Mammary epithelial cell (primary cell): ENCODE data around the gene EPHA2.

Experiments used
- EZH2 ChIP-seq: IDR thresholded peaks from 2 replicates; pipeline ENCODE4 v1.6.1; 2012; ENCODE audit warnings: low read length, inconsistent platforms, borderline replicate concordance
- TF ChIP-seq, protein P1 (sequence below), 2 donors: IDR thresholded peaks in 1 of 2; conservative IDR thresholded peaks in 1 of 2; 2 replicates each; pipeline ENCODE4 v1.5.1; 2011 to 2012; ENCODE audit warnings: inconsistent platforms in 2 of 2, low read length in 2 of 2, mild to moderate bottlenecking in 2 of 2, control low read depth in 1 of 2, low read depth in 1 of 2; ENCODE audit not compliant: insufficient read depth in 1 of 2; ENCODE audit errors: extremely low read depth in 1 of 2

DNA sequence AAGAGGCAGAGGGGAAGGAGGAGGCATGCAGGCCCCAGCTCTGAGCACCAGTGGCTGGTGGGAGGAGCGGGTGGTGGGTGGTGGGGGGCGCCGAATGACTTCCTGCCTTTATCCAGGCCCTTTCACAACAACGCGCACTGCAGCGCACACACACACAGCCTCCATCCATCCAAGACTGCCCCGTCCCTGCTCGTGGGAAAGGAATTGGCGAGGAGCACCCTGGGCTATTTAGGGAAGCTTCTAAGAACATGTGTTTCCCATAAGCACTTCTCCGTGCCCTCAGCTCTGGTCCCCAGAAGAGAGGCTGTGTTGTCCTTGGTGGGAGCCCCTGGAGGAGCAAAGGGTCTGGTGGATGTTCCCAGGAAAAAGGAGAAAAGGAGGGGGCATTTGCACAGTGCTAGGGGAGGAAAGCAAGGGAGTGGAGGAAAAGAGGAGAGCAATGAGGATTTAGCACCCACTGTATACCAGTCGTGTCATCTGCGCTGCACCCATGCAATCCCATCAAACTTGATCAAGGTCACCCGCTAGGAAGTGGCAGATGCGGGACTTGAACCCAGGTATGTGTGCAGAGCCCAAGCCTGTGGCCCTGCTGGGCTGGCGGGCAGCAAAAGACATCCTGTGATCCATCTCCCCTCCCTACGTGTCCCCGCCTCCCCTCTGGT is 28.1 kb downstream of the EPHA2 start:
- TF ChIP-seq, protein P1, sequence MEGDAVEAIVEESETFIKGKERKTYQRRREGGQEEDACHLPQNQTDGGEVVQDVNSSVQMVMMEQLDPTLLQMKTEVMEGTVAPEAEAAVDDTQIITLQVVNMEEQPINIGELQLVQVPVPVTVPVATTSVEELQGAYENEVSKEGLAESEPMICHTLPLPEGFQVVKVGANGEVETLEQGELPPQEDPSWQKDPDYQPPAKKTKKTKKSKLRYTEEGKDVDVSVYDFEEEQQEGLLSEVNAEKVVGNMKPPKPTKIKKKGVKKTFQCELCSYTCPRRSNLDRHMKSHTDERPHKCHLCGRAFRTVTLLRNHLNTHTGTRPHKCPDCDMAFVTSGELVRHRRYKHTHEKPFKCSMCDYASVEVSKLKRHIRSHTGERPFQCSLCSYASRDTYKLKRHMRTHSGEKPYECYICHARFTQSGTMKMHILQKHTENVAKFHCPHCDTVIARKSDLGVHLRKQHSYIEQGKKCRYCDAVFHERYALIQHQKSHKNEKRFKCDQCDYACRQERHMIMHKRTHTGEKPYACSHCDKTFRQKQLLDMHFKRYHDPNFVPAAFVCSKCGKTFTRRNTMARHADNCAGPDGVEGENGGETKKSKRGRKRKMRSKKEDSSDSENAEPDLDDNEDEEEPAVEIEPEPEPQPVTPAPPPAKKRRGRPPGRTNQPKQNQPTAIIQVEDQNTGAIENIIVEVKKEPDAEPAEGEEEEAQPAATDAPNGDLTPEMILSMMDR (conservative IDR thresholded peaks at IDR 0.05 in 1 of 2, IDR thresholded peaks at IDR 0.05 in 1 of 2; ENCODE audit: extremely low read depth in 1 of 2, insufficient read depth in 1 of 2, low read depth in 1 of 2, low read length in 2 of 2), result no peak
- TF ChIP-seq EZH2, result no peak
